ENCODE data around the gene ZNF286A.

The ZNF286A gene

GRCh38 chr17:15741624-15742023, 42.1 kb downstream of the ZNF286A start:
- no peak overlapping the region for H2BK12ac ChIP-seq (ENCODE audit: low read length in 2 of 2)
- no peak overlapping the region for H2BK15ac ChIP-seq (ENCODE audit: low read depth, poor library complexity, severe bottlenecking)
- peaks cover 0 to 28% of the 10 kb centered on the region in 2 experiments for H3K27me3 ChIP-seq (ENCODE audit: control insufficient read depth in 1 of 2, insufficient read depth in 1 of 2, low read length in 2 of 2)
- 89% methylated on average over 9 of the region's 9 CpGs for WGBS
- no peak overlapping the region for H3K14ac ChIP-seq (ENCODE audit: low read length in 2 of 2)
- H3K9me3 ChIP-seq (ENCODE audit: control insufficient read depth, low read length), result peaks cover 4% of the 10 kb centered on the region
- H2AFZ ChIP-seq (ENCODE audit: low read depth, low read length), result no peak overlapping the region
- no peak overlapping the region for H3K9ac ChIP-seq (ENCODE audit: low read length)
- DNase-seq, result no peak
- no peak overlapping the region for H3K4me2 ChIP-seq (ENCODE audit: low read length, poor library complexity, severe bottlenecking)
- H2BK120ac ChIP-seq (ENCODE audit: low read depth, low read length), result no peak overlapping the region
- no peak overlapping the region for H3K27ac ChIP-seq (ENCODE audit: low read length, poor library complexity, severe bottlenecking)
- no peaks in the 10 kb centered on the region for H3K79me1 ChIP-seq (replicated peaks; ENCODE audit: low read length, poor library complexity, severe bottlenecking)
- H3K23ac ChIP-seq (ENCODE audit: low read length in 2 of 2), result no peak overlapping the region
- no peak overlapping the region for H4K8ac ChIP-seq (ENCODE audit: low read length)
- no peak overlapping the region for H3K4me3 ChIP-seq (ENCODE audit: insufficient read depth in 1 of 2, low read depth in 1 of 2, low read length in 2 of 2)
- H4K91ac ChIP-seq (ENCODE audit: low read length), result no peak overlapping the region
- no peak overlapping the region for H2AK5ac ChIP-seq (ENCODE audit: low read length, severe bottlenecking)
- H3K4me1 ChIP-seq (ENCODE audit: control insufficient read depth, insufficient read depth, low read depth, low read length), result peaks cover 10% of the 10 kb centered on the region
- no peak overlapping the region for H3K4ac ChIP-seq (ENCODE audit: low read depth in 1 of 2, low read length in 2 of 2)
- H3K18ac ChIP-seq (ENCODE audit: low read depth in 1 of 2, low read length in 2 of 2), result no peak overlapping the region
- no peaks in the 10 kb centered on the region for H3K36me3 ChIP-seq (ENCODE audit: control insufficient read depth in 1 of 2, insufficient read depth in 2 of 2, low read depth in 1 of 2, low read length in 2 of 2)
- no peak overlapping the region for H2BK5ac ChIP-seq (ENCODE audit: low read depth, low read length, poor library complexity, severe bottlenecking)

DNA sequence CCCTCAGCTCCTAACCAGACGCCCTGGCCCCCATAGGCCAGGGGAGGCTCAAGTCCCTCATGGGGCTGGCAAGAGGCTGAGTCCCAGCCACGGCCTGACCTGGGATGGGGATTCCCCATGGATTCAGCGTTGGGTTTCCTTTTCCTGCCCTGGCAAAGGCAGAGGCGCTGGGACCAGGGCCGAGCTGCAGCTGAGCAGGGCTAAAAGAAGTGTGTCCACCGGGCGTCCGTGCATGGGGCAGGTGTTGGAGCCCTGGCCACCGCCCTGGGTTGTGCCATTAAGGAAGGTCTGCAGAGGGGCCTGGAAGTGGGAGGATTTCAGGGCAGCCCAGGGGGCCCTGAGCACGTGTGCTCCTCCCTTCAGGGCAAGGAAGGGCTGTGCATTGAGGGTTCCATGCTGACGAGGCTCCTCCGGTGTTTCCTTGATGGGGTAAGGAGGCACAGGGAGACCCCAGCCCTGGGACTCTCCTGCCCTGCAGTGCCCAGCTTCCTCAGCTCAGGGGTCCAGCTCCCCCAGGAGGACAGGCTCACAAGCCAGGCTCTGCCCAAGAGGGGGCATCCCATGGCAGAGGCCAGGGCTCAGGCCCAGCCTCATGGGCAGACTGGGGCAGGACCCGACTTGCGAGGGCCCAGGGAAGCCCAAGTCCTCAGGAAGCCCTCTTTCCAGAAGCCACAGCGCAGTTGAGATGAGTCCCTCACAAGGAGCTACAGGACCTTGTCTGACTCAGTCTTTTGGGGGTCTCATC, 42.7 kb downstream of the ZNF286A start:
- Histone ChIP-seq H2BK5ac (ENCODE audit: low read depth, low read length, poor library complexity, severe bottlenecking) (no peak overlapping the region), H3K14ac (ENCODE audit: low read length in 2 of 2) (no peak overlapping the region), H3K36me3 (ENCODE audit: control insufficient read depth in 1 of 2, insufficient read depth in 2 of 2, low read depth in 1 of 2, low read length in 2 of 2) (no peaks in the 10 kb centered on the region), H3K23ac (ENCODE audit: low read length in 2 of 2) (no peak overlapping the region), H3K4ac (ENCODE audit: low read depth in 1 of 2, low read length in 2 of 2) (no peak overlapping the region), H3K27ac (ENCODE audit: low read length, poor library complexity, severe bottlenecking) (no peak overlapping the region), H4K91ac (ENCODE audit: low read length) (no peak overlapping the region), H3K9me3 (ENCODE audit: control insufficient read depth, low read length) (peaks cover 10% of the 10 kb centered on the region), H3K9ac (ENCODE audit: low read length) (no peak overlapping the region), H2BK15ac (ENCODE audit: low read depth, poor library complexity, severe bottlenecking) (no peak overlapping the region), H4K8ac (ENCODE audit: low read length) (no peak overlapping the region), H3K79me1 (replicated peaks; ENCODE audit: low read length, poor library complexity, severe bottlenecking) (no peaks in the 10 kb centered on the region), H3K27me3 (ENCODE audit: control insufficient read depth in 1 of 2, insufficient read depth in 1 of 2, low read length in 2 of 2) (peaks cover 0 to 33% of the 10 kb centered on the region in 2 experiments), H3K4me2 (ENCODE audit: low read length, poor library complexity, severe bottlenecking) (no peak overlapping the region), H2AK5ac (ENCODE audit: low read length, severe bottlenecking) (no peak overlapping the region), H3K4me3 (ENCODE audit: insufficient read depth in 1 of 2, low read depth in 1 of 2, low read length in 2 of 2) (no peak overlapping the region), H2BK12ac (ENCODE audit: low read length in 2 of 2) (no peak overlapping the region), H3K18ac (ENCODE audit: low read depth in 1 of 2, low read length in 2 of 2) (no peak overlapping the region), H2AFZ (ENCODE audit: low read depth, low read length) (no peak overlapping the region), H3K4me1 (ENCODE audit: control insufficient read depth, insufficient read depth, low read depth, low read length) (peaks cover 10% of the 10 kb centered on the region), H2BK120ac (ENCODE audit: low read depth, low read length) (no peak overlapping the region)
- WGBS, result 86% methylated on average over 15 of the region's 15 CpGs
- DNase-seq, result no peak

DNA sequence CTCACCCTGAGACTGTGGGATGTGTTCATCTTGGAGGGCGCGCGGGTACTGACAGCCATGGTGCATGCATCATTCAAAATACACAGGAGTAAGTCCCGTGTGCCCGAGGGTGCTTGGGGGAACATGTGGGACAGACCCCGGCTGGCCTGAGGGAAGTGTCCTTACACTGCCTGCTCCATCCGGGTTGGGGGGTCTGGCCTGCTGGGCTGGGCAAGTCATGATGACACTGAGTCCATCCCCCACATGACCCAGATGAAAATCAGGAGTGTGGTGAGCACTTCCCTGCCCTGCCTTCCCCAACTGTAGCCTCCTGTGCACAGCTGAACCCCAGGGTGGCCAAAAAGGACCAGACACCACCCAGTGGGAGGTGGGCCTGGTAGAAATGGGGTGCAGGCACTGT, 43.4 kb downstream of the ZNF286A start:
- H3K27me3 ChIP-seq (ENCODE audit: control insufficient read depth in 1 of 2, insufficient read depth in 1 of 2, low read length in 2 of 2), result peaks cover 0 to 33% of the 10 kb centered on the region in 2 experiments

DNA sequence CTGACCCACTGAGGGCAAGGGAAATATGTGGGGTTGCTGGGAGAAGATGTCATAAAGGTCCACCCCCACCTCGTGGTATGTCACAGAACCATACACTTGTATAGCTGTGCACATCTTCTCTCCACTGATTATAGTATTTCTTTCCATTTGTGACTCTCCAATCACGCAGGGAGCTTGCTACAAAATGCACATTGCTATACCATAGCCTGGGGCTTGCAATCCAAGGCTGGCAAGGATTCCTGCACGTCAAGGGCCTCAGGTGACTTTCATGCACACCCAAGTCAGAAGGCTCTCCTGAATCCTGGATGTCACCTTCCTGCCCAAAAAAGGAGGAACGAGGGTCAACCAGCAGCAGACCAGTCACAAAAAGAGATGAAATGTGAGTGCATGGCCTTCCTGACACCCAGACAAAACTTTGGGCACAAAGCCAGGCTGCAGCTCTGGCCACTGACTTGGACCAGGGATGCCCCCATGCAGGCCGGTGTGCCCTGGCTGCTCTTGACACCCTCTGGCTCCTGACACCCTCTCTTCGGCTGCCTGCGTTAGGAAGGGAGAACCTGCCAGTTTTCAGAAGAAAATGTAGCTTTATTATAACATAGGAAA, 44.6 kb downstream of the ZNF286A start:
- Histone ChIP-seq H4K8ac (ENCODE audit: low read length) (no peak overlapping the region), H3K27me3 (ENCODE audit: control insufficient read depth in 1 of 2, insufficient read depth in 1 of 2, low read length in 2 of 2) (peaks cover 0 to 30% of the 10 kb centered on the region in 2 experiments), H3K14ac (ENCODE audit: low read length in 2 of 2) (no peak overlapping the region), H3K4ac (ENCODE audit: low read depth in 1 of 2, low read length in 2 of 2) (no peak overlapping the region), H3K18ac (ENCODE audit: low read depth in 1 of 2, low read length in 2 of 2) (no peak overlapping the region), H2AFZ (ENCODE audit: low read depth, low read length) (no peak overlapping the region), H2BK12ac (ENCODE audit: low read length in 2 of 2) (no peak overlapping the region), H3K23ac (ENCODE audit: low read length in 2 of 2) (no peak overlapping the region), H3K4me1 (ENCODE audit: control insufficient read depth, insufficient read depth, low read depth, low read length) (peaks cover 10% of the 10 kb centered on the region), H3K9ac (ENCODE audit: low read length) (no peak overlapping the region), H2AK5ac (ENCODE audit: low read length, severe bottlenecking) (peak overlapping the region; percentile 12), H2BK15ac (ENCODE audit: low read depth, poor library complexity, severe bottlenecking) (no peak overlapping the region), H3K79me1 (replicated peaks; ENCODE audit: low read length, poor library complexity, severe bottlenecking) (no peaks in the 10 kb centered on the region), H3K27ac (ENCODE audit: low read length, poor library complexity, severe bottlenecking) (peak overlapping the region; percentile 14), H3K9me3 (ENCODE audit: control insufficient read depth, low read length) (peaks cover 10% of the 10 kb centered on the region), H2BK5ac (ENCODE audit: low read depth, low read length, poor library complexity, severe bottlenecking) (no peak overlapping the region), H3K36me3 (ENCODE audit: control insufficient read depth in 1 of 2, insufficient read depth in 2 of 2, low read depth in 1 of 2, low read length in 2 of 2) (no peaks in the 10 kb centered on the region), H3K4me2 (ENCODE audit: low read length, poor library complexity, severe bottlenecking) (no peak overlapping the region), H4K91ac (ENCODE audit: low read length) (no peak overlapping the region), H3K4me3 (ENCODE audit: insufficient read depth in 1 of 2, low read depth in 1 of 2, low read length in 2 of 2) (no peak overlapping the region), H2BK120ac (ENCODE audit: low read depth, low read length) (no peak overlapping the region)
- WGBS, result 80% methylated on average over 7 of the region's 7 CpGs
- DNase-seq, result no peak

More for the DNA sequence above, 43.4 kb downstream of the ZNF286A start:
- Histone ChIP-seq H3K36me3 (ENCODE audit: control insufficient read depth in 1 of 2, insufficient read depth in 2 of 2, low read depth in 1 of 2, low read length in 2 of 2) (no peaks in the 10 kb centered on the region), H2AFZ (ENCODE audit: low read depth, low read length) (no peak overlapping the region), H3K4me2 (ENCODE audit: low read length, poor library complexity, severe bottlenecking) (no peak overlapping the region), H3K79me1 (replicated peaks; ENCODE audit: low read length, poor library complexity, severe bottlenecking) (no peaks in the 10 kb centered on the region), H2BK15ac (ENCODE audit: low read depth, poor library complexity, severe bottlenecking) (no peak overlapping the region), H3K4me3 (ENCODE audit: insufficient read depth in 1 of 2, low read depth in 1 of 2, low read length in 2 of 2) (no peak overlapping the region), H3K14ac (ENCODE audit: low read length in 2 of 2) (no peak overlapping the region), H3K4me1 (ENCODE audit: control insufficient read depth, insufficient read depth, low read depth, low read length) (peaks cover 10% of the 10 kb centered on the region), H2BK120ac (ENCODE audit: low read depth, low read length) (no peak overlapping the region), H3K18ac (ENCODE audit: low read depth in 1 of 2, low read length in 2 of 2) (no peak overlapping the region), H4K8ac (ENCODE audit: low read length) (no peak overlapping the region), H3K9ac (ENCODE audit: low read length) (no peak overlapping the region), H4K91ac (ENCODE audit: low read length) (no peak overlapping the region), H3K27ac (ENCODE audit: low read length, poor library complexity, severe bottlenecking) (no peak overlapping the region), H3K23ac (ENCODE audit: low read length in 2 of 2) (no peak overlapping the region), H2BK12ac (ENCODE audit: low read length in 2 of 2) (no peak overlapping the region), H2AK5ac (ENCODE audit: low read length, severe bottlenecking) (no peak overlapping the region), H2BK5ac (ENCODE audit: low read depth, low read length, poor library complexity, severe bottlenecking) (no peak overlapping the region), H3K9me3 (ENCODE audit: control insufficient read depth, low read length) (peaks cover 10% of the 10 kb centered on the region), H3K4ac (ENCODE audit: low read depth in 1 of 2, low read length in 2 of 2) (no peak overlapping the region)
- WGBS, result 95% methylated on average over 7 of the region's 7 CpGs
- no peak for DNase-seq

Data from mesenchymal stem cell (in vitro differentiated cells and primary cell).